Osteoblast (primary cell): ENCODE results near the gene EXOC6. TPM values are rescaled to one million over a fixed set of nuclear protein-coding genes. Genes with fewer than 3 reads are reported as not detected.
A peak's percentile ranks its signal among the peaks of the same experiment; 100 is the strongest.

Experiments used
- DNase-seq: peaks from one replicate; pipeline ENCODE4 v3.0.0; 2011; ENCODE audit warnings: low spot score, mixed read lengths; ENCODE audit not compliant: insufficient read length; ENCODE audit errors: missing footprints
- H2AFZ ChIP-seq: 2 replicates; pipeline ENCODE4 v1.6.0; 2011; ENCODE audit warnings: mild to moderate bottlenecking, low read length
- H3K27ac ChIP-seq: 2 replicates; pipeline ENCODE4 v1.5.1; 2011; ENCODE audit warnings: mild to moderate bottlenecking, low read depth, low read length, moderate library complexity
- H3K27me3 ChIP-seq: 2 replicates; pipeline ENCODE4 v1.6.0; 2012; ENCODE audit warnings: mild to moderate bottlenecking, control low read depth, inconsistent platforms, low read length, moderate library complexity; ENCODE audit not compliant: insufficient read depth
- H3K36me3 ChIP-seq: 2 replicates; pipeline ENCODE4 v1.5.1; 2011; ENCODE audit warnings: mild to moderate bottlenecking, low read length, control low read depth, moderate library complexity; ENCODE audit not compliant: insufficient read depth
- H3K4me1 ChIP-seq: 2 replicates; pipeline ENCODE4 v1.5.1; 2011; ENCODE audit warnings: mild to moderate bottlenecking, low read length, control low read depth, moderate library complexity; ENCODE audit not compliant: insufficient read depth
- H3K4me2 ChIP-seq: 2 replicates; pipeline ENCODE4 v1.6.0; 2011; ENCODE audit warnings: mild to moderate bottlenecking, low read length; ENCODE audit not compliant: insufficient read depth
- H3K4me3 ChIP-seq: fragments of 200-600 bp; sonication (generic); 3 replicates; pipeline ENCODE4 v1.5.1; 2012; ENCODE audit warnings: mild to moderate bottlenecking, low read length, inconsistent platforms; ENCODE audit not compliant: insufficient read depth
- H3K79me2 ChIP-seq: 2 replicates; pipeline ENCODE4 v1.6.0; 2012; ENCODE audit warnings: mild to moderate bottlenecking, low read length, control low read depth, inconsistent platforms; ENCODE audit not compliant: insufficient read depth
- H3K9me3 ChIP-seq: 2 replicates; pipeline ENCODE4 v1.5.1; 2011; ENCODE audit warnings: low read depth, low read length, control low read depth
- H4K20me1 ChIP-seq: 2 replicates; pipeline ENCODE4 v1.6.0; 2012; ENCODE audit warnings: mild to moderate bottlenecking, low read length, control low read depth; ENCODE audit not compliant: insufficient read depth
- CTCF ChIP-seq: IDR thresholded peaks from 2 replicates; pipeline ENCODE4 v1.5.1; 2011; ENCODE audit warnings: mild to moderate bottlenecking, low read depth, low read length, moderate library complexity; ENCODE audit errors: extremely low read depth
- total RNA-seq: library from RNA; depleted of rRNA; stranded (reverse); fragments of >200 nt; gene quantifications from 2 replicates; pipeline ENCODE4 v1.2.3, GENCODE V29; 2012

EXOC6 gene
- total RNA-seq, 1 donor, result 8.7 TPM

- Histone ChIP-seq H3K79me2 (no peaks in the 10 kb centered on the region), H3K9me3 (no peaks in the 10 kb centered on the region), H3K27me3 (peaks cover 75% of the 10 kb centered on the region), H3K27ac (no peak overlapping the region), H3K36me3 (no peaks in the 10 kb centered on the region), H4K20me1 (no peaks in the 10 kb centered on the region), H2AFZ (no peak overlapping the region), H3K4me3 (no peak overlapping the region), H3K4me2 (peak overlapping the region; percentile 39), H3K4me1 (peaks cover 3% of the 10 kb centered on the region)
- TF ChIP-seq CTCF, result no peak
- DNase-seq, result peak; percentile 80
Measured at GRCh38 chr10:93072713-93073538, 224.6 kb downstream of the EXOC6 start.

GRCh38 chr10:93073539-93074146 is 225.3 kb downstream of the EXOC6 start, which contains the start of gene CYP26A1:
TSS of gene CYP26A1 (plus strand) at chr10:93073893. CDS start at chr10:93073935, 42 bp downstream.
- Histone ChIP-seq H3K27ac (no peak within 1 kb of the TSS), H4K20me1 (no peaks in the 10 kb centered on the region), H3K27me3 (peaks cover 67% of the 10 kb centered on the region), H3K9me3 (no peaks in the 10 kb centered on the region), H3K79me2 (no peaks in the 10 kb centered on the region), H3K4me3 (peak within 1 kb of the TSS; percentile 22), H3K4me2 (peak within 1 kb of the TSS; percentile 39), H2AFZ (no peak within 1 kb of the TSS), H3K36me3 (no peaks in the 10 kb centered on the region), H3K4me1 (peaks cover 10% of the 10 kb centered on the region)
- peak; percentile 84 for DNase-seq
- TF ChIP-seq CTCF, result no peak

GRCh38 chr10:93074147-93074596 is 225.9 kb downstream of the EXOC6 start:
- Histone ChIP-seq H2AFZ (no peak overlapping the region), H4K20me1 (no peaks in the 10 kb centered on the region), H3K79me2 (no peaks in the 10 kb centered on the region), H3K27me3 (peaks cover 65% of the 10 kb centered on the region), H3K4me3 (no peak overlapping the region), H3K36me3 (no peaks in the 10 kb centered on the region), H3K4me2 (peak overlapping the region; percentile 32), H3K9me3 (no peaks in the 10 kb centered on the region), H3K27ac (no peak overlapping the region), H3K4me1 (peaks cover 14% of the 10 kb centered on the region)
- TF ChIP-seq CTCF, result no peak
- peak; percentile 81 for DNase-seq
